Midbrain (tissue), 1 donor: ENCODE data around the gene SUGP1.

Experiments used
- DNase-seq: peaks from one replicate; lab custom pipeline; 2025; lab: John Stamatoyannopoulos, UW

SUGP1 gene

GRCh38 chr19:19341026-19341425 is 20.7 kb upstream of the SUGP1 start:
- no peak for DNase-seq

- DNase-seq, result no peak
Observed at GRCh38 chr19:19338082-19338481, 17.8 kb upstream of the SUGP1 start.

GRCh38 chr19:19337120-19337519 is 16.8 kb upstream of the SUGP1 start:
- DNase-seq, result no peak

- DNase-seq, result no peak
Observed at GRCh38 chr19:19336597-19336996, 16.3 kb upstream of the SUGP1 start.

- no peak for DNase-seq
Observed at GRCh38 chr19:19335408-19336158, 15.3 kb upstream of the SUGP1 start.

- no peak for DNase-seq
Observed at GRCh38 chr19:19334989-19335344, 14.7 kb upstream of the SUGP1 start.

GRCh38 chr19:19334063-19334988 is 14.0 kb upstream of the SUGP1 start:
- DNase-seq, result no peak

GRCh38 chr19:19329126-19329525 is 8.8 kb upstream of the SUGP1 start:
- DNase-seq, result no peak

- DNase-seq, result no peak
Observed at GRCh38 chr19:19327672-19328071, 7.4 kb upstream of the SUGP1 start.

- DNase-seq, result no peak
Observed at GRCh38 chr19:19324059-19324770, 3.9 kb upstream of the SUGP1 start.

GRCh38 chr19:19321141-19321577 is 850 bp upstream of the SUGP1 start:
- DNase-seq, result no peak

GRCh38 chr19:19319732-19320360 is 463 bp downstream of the SUGP1 start:
- DNase-seq, result no peak

GRCh38 chr19:19316082-19316481 is 4.2 kb downstream of the SUGP1 start:
- DNase-seq, result no peak

GRCh38 chr19:19315444-19315843 is 4.9 kb downstream of the SUGP1 start:
- DNase-seq, result no peak

GRCh38 chr19:19308373-19308772 is 11.9 kb downstream of the SUGP1 start:
- DNase-seq, result no peak

GRCh38 chr19:19306191-19306590 is 14.1 kb downstream of the SUGP1 start:
- DNase-seq, result no peak

- DNase-seq, result no peak
Observed at GRCh38 chr19:19305696-19306095, 14.6 kb downstream of the SUGP1 start.

GRCh38 chr19:19305066-19305465 is 15.2 kb downstream of the SUGP1 start:
- DNase-seq, result no peak

- DNase-seq, result peak; percentile 16
Observed at GRCh38 chr19:19304186-19304965, 15.9 kb downstream of the SUGP1 start.

GRCh38 chr19:19303411-19303810 is 16.9 kb downstream of the SUGP1 start:
- DNase-seq, result no peak

GRCh38 chr19:19300613-19301012 is 19.7 kb downstream of the SUGP1 start:
- DNase-seq, result no peak
